ELR (cell line): ENCODE results near the gene SLC2A9.
"Not testable (repeated sequence)": the region's sequence is repeated elsewhere in the genome, so short reads cannot be mapped to it uniquely, and the experiment has no call there.

ENCODE experiments used
- DNase-seq: peaks from one replicate; pipeline ENCODE4 v3.0.0-alpha.2; 2015; ENCODE audit warnings: low read depth

SLC2A9 gene

GRCh38 chr4:9926586-9926985 lies 94.7 kb downstream of the SLC2A9 start:
- DNase-seq: no peak

- no peak for DNase-seq
These were observed 95.4 kb downstream of the SLC2A9 start for GRCh38 chr4:9925750-9926439.

GRCh38 chr4:9924750-9925149 lies 96.5 kb downstream of the SLC2A9 start:
- peak; percentile 2 for DNase-seq

- DNase-seq: no peak
These were observed 98.0 kb downstream of the SLC2A9 start for GRCh38 chr4:9923195-9923812.

- DNase-seq: no peak
These were observed 100.0 kb downstream of the SLC2A9 start for GRCh38 chr4:9921326-9921725.

GRCh38 chr4:9920029-9920428 lies 101.3 kb downstream of the SLC2A9 start:
- no peak for DNase-seq

GRCh38 chr4:9919047-9919446 lies 102.2 kb downstream of the SLC2A9 start:
- DNase-seq: no peak

- DNase-seq: no peak
These were observed 102.8 kb downstream of the SLC2A9 start for GRCh38 chr4:9918484-9918883.

- no peak for DNase-seq
These were observed 104.4 kb downstream of the SLC2A9 start for GRCh38 chr4:9916937-9917336.

GRCh38 chr4:9916346-9916745 lies 105.0 kb downstream of the SLC2A9 start:
- DNase-seq: no peak

GRCh38 chr4:9913846-9914245 lies 107.5 kb downstream of the SLC2A9 start:
- DNase-seq: no peak

GRCh38 chr4:9906996-9907395 lies 114.3 kb downstream of the SLC2A9 start:
- no peak for DNase-seq

GRCh38 chr4:9904976-9905587 lies 116.2 kb downstream of the SLC2A9 start:
- no peak for DNase-seq

- DNase-seq: no peak
These were observed 118.0 kb downstream of the SLC2A9 start for GRCh38 chr4:9903317-9903716.

- no peak for DNase-seq
These were observed 120.0 kb downstream of the SLC2A9 start for GRCh38 chr4:9901257-9901656.

- DNase-seq: not testable (repeated sequence)
These were observed 120.7 kb downstream of the SLC2A9 start for GRCh38 chr4:9900633-9901032.

GRCh38 chr4:9899306-9900055 lies 121.8 kb downstream of the SLC2A9 start:
- no peak for DNase-seq

GRCh38 chr4:9898596-9899305 lies 122.5 kb downstream of the SLC2A9 start:
- no peak for DNase-seq

GRCh38 chr4:9895333-9895705 lies 126.0 kb downstream of the SLC2A9 start:
- DNase-seq: no peak

GRCh38 chr4:9894644-9895332 lies 126.5 kb downstream of the SLC2A9 start:
- no peak for DNase-seq

GRCh38 chr4:9893329-9894108 lies 127.8 kb downstream of the SLC2A9 start:
- no peak for DNase-seq
